ENCODE data around the gene PRKN.
A peak's percentile ranks its signal among the peaks of the same experiment; 100 is the strongest.

Gene PRKN

DNA sequence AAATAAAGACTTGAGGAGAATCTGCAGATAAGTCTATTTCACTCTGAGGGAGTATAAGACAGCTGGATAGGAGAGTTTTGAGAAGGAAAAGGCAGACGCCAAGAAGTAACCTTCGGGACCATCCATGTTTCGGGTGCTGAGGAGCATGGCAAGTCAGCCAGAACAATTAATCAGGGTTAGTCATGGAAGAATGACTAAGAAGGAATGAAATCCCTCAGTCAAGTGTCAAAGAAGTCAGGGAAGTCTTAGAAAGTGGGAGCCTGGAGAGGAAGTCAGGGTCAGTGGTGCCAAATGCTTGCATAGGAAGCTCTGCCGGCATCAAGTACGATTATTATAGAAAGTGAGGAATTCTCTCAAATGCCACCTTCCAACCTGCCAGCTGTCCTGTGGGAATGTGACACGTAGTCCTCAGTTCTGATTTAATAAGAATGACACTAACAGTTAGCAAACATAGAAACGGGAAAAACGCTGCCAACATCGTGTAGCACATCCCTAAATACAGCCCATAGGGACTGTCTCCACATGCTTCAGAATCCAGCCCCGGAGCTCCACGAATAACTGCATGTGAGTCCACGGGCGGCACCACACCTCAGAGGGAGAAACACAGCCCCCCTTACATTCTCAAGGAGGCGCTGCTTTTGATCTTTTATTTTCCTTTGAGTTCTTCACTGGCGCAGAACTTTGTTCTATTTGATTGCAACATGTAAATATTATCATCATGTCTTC is 602.7 kb downstream of the PRKN start:
- DNase-seq (ENCODE audit: low read depth in 2 of 2), result no peak

DNA sequence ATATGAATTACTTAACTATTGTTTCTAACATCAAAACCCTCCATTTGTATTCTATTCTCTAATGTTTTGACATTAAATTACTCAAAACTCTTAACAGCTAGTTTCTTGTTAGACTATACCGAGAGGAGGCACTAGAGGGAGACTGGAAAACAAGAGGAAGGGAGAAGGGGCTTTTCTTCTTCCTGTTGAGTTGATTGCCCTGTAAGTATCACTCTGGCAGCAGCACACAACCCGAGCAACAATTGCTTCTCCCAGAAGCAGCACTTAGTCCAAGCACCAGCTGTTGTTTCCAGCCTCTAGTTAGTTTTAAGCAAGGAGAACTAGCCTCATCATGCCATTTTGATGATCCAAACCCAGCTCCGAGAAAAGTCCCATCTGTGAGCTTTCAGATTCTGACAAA is 603.8 kb downstream of the PRKN start:
- DNase-seq (ENCODE audit: low read depth in 2 of 2), result no peak

DNA sequence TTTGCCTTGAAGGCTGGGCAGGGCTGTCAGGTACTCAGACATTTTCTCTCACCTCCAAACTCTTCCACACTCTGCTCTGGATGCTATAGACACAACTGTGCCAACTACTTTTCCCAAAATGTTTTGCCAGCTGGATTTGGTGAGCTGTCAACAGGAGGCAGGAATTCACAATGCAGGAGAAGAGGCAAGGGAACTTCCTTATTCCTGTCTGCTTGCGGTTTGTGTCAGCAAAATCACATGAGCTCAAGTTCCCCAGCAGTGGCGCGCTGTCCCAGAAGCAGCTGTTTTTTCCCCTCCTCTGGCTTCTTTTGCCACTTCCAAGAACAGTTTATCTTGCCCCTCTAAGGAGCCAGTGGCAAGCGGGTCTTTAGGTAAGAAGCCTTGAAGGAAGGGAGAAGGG is 608.2 kb downstream of the PRKN start:
- DNase-seq (ENCODE audit: low read depth in 2 of 2), result no peak

DNA sequence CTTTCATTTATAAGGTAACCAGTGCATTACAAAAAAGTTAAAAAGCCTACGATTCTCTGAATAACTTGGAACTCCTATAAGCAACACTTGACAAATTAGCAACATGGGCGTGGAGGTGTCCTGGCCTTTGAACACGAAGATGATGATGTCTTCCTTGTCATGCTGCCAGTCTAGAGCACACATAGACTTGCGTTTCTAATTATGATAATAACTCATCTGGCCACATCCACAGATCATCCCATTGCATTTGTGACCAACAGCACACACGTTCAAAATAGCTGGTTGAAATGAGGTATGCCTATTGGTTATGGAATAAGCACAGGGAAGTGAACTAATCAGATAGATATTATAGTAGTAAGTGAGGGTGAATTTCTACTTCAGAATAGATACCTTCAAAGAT is 608.9 kb downstream of the PRKN start:
- DNase-seq (ENCODE audit: low read depth in 2 of 2), result no peak

DNA sequence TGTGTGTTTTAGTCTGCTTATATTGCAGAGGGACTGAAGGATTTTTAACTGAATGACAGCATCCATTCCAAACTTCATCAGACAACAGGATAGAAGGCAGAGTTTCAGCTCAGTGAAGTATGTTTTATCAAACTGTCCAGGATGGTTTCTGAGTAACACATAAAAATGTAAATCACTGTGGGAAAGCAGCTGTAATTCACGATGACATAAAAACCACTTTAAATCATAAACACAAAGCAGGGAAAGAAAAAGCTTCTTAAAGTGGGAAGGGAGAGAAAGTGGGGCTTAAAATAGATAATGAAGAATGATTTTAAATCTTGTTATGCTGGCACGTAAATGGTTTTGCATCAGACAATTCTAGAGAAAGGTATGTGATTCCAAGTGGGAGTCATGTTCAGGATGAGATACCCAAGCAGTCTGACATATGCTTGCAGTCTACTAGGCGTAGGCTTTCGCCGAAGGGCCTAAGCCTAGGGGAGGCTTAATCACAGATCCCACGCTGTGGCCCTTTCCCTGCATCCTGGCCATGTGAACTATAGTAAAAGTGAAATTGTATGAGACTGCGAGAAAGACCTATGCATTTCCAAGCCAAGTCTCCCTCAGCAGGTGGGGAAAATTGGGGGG is 610.6 kb downstream of the PRKN start:
- no peak for DNase-seq (ENCODE audit: low read depth in 2 of 2)

DNA sequence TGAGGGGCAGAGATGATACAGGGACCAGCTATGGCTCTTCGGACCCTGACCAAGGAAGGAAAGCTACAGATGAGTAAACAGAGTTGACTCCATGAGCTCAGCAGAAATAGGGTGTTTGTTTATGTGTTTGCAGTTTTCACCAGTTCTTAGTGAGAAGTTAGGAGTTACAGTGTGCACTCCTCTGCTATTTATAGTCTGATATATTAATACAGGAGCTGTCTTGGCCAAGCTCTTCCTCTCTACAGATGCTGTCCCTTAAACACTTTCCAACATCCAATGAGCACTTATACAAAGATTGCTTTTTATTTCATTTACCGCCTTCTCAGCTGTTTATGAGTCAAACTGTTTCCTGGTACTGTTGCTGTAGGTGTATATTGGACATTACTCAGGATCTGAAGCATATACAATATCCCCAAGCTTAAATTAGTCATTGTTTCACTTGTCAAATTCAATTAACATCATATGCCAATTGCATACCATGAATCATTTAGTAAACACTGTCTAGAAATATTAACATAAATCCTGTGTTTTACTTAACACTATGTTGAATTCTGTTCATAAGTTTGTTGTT is 618.0 kb downstream of the PRKN start:
- no peak for DNase-seq (ENCODE audit: low read depth in 2 of 2)

DNA sequence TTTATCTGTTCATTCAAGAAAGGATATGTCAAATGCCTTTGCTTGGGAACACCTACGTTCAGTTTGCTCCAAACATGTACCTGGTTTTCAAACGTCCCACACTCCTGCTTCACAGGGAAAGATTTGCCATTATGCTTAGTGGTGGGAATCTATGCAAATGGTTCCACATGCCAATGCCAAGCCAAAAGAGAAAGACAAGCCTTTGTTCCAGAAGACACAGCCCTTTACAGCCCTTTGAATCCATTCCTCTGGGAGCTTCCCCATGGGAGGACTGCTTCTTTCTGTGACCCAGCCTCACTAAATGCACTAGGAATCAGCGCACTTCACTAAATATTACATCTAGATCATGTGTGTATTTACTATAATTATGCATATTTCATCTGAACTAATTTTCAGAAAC is 619.5 kb downstream of the PRKN start:
- no peak for DNase-seq (ENCODE audit: low read depth in 2 of 2)

DNA sequence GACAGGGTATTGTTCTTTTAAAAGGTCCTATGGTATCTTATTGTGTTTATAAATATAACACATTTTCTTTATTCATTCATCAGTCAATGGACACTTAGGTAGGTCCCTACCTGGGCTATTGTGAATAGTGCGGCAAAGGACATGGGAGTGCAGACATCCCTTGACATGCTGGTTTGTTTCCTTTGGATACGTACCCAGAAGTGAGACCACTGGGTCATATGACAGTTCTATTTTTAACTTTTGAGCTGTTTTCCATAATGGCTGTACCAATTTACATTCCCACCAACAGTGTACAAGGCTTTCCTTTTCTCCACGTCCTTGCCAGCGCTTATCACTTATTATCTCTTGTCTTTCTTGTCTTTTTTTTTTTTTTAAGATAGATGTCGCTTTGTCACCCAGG is 627.5 kb downstream of the PRKN start:
- DNase-seq (ENCODE audit: low read depth in 2 of 2), result no peak

DNA sequence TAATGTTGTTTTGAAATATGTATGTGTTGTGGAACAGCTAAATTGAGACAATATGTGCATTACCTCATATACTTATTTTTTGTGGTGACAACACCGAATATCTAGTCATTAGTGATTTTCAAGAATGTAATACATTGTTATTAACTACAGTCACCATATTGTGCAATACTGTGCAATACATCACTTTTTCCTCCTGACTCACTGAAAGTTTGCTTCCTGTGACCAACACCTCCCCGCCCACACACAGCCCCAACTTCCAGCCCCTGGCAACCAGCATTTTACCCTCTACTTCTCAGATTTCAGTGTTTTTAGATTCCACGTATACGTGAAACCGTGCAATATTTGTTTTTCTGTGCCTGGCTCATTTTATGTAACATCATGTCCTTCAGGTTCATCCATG is 627.9 kb downstream of the PRKN start:
- DNase-seq (ENCODE audit: low read depth in 2 of 2), result peak; percentile 27 to 45

DNA sequence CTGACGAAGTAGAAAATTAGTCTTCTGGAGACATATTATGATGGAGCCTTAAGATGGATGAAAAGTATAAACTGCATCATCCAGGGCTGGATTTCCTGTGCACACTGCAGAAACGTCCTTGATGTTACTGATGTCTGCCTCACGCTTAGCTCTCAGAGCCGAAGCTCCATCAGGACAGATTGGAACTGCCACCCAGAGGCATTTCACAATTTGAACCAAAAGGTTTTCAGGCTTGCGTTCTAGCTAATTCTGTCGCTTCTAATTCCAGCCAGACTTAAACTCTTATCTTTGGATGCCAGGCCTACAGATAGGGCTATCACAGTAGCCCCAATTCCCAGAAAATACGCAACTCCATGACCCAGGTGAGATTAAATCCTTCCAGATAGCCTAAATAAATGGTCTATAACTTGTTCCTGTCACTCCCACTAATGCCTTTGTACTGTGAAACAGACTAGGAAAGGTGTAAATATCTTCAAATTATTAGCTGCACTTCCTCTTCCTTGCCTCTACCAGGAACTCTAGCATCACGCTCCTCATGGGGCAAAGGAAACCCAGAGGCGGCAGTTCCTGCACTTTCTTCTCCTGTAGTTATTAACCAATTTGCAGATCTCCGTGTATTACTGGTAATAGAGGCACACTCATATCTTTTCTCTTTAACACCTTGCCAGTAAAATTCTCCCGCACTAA is 634.6 kb downstream of the PRKN start:
- no peak for DNase-seq (ENCODE audit: low read depth in 2 of 2)

DNA sequence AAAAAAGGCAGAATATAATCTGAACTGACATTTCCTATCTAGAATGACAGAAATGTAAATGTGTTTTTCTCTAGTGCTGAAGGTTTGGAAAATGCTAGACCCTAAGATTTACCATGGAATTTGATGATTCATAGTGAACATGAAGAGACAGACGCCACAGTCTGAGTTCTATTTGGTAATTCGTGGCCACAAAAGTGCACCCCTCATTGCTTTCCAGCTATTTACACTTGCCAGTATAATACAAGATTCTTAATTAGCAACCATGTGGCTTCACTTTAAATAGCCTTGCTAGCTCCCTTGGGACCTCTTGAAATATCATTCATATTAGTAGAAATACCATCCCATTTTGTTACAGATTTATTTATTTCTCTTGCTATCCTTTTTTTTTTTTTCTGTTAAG is 636.8 kb downstream of the PRKN start:
- DNase-seq (ENCODE audit: low read depth in 2 of 2), result no peak

DNA sequence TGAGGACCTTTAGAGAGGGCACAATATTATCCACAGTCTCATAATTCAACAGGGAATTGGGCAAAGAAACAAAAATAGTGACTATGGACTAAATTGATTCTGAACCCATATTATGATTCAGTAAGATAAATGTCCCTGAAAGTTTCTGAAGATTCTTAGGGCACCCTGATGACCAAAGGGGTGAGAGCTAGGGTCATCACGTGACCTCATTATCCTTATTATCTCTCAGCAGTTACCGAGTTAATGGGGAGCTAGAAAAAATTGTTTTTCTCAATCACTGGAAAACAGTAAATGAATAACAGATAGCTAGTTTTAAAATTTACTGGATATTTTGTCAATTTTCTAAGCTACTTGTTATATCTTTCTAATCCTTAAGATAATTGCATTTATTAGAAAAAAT is 639.5 kb downstream of the PRKN start:
- no peak for DNase-seq (ENCODE audit: low read depth in 2 of 2)

DNA sequence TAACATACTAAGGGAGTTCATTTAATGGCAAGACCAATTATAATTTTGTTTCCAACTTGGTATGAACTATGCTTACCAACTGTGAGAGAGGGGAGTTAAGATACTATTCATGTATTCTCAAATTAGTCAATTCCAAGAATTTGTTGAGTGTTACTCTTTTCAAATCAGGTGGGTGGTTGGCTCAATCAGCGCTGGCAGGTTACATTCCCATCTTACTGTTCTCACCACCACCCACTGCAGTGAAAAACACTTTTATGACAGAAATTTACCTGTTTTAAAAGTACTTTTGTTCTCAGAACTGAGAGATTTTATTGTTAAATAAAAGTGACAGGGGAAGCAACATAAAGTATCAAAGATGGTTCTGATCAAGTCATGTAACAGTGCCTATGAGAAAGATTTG is 642.0 kb downstream of the PRKN start:
- DNase-seq (ENCODE audit: low read depth in 2 of 2), result no peak

DNA sequence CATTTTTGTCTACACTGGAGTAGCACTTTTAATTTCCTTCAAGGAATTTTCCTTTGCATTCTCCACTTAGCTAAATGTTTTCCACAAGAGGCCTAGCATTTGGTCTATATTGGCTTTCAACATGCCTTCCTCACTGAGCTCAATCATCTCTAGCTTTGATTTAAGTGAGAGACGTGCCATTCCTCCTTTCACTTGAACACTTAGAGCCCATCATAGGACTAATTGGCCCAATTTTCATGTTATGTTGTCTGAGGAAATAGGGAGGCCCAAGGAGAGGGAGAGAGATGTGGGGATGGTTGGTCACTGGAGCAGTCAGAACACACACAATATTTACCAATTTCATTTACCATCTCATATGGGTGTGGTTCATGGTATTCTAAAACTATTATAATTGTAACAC is 645.0 kb downstream of the PRKN start:
- no peak for DNase-seq (ENCODE audit: low read depth in 2 of 2)

DNA sequence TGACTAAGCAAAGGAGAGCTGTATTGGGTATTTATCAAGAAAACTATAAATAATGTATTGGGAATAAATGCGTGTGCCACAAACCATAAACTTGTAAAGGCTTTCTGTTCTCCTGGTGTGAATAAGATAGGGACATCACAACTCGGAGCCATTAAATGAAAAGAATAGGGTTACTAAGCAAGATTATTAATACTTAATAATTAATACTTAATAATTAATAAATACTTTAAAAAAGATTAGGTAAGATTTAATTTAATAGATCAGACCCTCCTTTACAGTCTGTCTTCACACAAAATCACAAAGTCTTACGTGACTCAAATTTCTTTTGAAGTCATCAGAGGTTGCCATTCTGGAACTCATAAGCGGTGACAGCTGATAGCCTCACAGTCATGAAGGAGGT is 648.9 kb downstream of the PRKN start:
- DNase-seq (ENCODE audit: low read depth in 2 of 2), result no peak

DNA sequence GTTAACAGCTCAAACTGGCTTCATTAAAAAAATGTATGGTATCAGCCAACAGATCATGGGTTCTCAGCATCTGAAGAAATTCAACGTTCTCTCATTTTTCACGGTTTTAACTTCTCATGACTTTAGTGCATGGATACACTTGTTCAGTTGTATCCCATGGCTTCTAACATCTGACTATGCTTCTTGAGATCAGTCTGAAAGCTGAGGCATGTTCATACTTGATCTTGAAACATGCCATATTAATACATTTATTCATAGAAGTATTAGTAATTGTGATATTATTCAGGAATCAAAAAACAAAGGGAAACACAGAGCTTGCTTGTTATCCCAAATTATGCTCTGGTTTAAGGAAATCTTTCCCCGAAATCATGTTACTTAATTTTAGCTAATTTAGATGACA is 649.4 kb downstream of the PRKN start:
- no peak for DNase-seq (ENCODE audit: low read depth in 2 of 2)

DNA sequence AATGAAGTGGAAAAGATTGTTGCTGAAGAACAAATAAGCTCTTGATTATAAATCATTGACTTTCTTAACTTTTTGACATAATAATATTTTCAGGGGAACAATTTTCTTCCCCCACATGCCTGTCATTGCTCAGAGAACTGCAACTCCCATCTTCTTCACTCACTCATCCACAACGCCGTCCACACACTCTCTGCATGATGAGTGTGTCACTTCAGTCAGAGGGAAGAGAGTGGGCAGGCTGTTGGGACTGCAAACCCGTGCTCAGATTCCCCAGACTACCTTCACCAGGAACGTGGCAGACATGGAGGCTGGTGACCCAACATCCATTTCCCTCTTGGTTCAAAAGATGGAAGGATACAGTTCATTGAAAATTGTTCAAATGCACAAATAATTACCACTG is 650.8 kb downstream of the PRKN start:
- DNase-seq (ENCODE audit: low read depth in 2 of 2), result no peak

DNA sequence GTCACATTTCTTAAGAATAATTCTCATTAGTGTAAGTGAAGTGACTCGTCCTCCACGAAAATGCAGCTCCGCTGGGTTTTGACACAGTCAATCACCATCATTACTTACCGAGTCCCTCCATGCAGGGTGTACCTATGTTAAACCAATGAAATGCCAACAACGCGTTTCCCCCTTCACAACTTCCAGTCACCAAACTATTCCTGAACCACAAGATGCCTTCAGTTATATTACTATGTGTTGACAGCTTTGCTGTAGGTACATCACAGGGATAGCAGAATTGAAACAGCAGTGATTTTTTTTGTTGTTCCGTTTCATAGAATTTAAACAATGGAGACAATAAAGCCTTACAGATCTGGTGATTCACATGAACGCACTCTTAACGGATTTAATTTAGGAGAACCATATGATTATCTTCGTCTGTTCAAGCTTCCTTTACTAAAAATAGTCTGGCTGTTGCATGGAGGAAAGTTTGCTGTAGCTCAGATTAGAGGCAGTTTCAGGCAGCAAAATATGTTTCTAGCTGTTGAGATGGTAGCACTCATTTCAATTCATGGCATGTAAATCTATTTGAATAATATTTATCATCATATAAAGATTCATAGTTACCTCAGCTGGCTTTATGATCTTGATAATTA is 652.8 kb downstream of the PRKN start:
- DNase-seq (ENCODE audit: low read depth in 2 of 2), result no peak

DNA sequence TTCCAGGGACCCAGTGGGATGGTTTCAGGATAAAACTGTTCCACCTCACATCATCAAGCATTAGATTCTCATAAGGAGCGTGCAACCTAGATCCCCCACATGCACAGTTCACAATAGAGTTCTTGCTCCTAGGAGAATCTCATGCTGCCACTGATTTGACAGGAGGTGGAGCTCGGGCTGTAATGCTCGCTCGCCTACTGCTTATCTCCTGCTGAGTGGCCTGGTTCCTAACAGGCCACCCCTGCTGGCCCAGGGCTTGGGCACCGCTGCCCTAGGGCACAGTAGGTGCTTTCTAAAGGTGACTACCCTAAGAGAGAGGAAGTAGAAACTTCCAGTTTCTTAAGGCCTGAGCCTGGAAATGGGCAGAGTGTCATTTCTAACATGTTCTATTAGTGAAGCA is 656.9 kb downstream of the PRKN start:
- DNase-seq (ENCODE audit: low read depth in 2 of 2), result no peak

DNA sequence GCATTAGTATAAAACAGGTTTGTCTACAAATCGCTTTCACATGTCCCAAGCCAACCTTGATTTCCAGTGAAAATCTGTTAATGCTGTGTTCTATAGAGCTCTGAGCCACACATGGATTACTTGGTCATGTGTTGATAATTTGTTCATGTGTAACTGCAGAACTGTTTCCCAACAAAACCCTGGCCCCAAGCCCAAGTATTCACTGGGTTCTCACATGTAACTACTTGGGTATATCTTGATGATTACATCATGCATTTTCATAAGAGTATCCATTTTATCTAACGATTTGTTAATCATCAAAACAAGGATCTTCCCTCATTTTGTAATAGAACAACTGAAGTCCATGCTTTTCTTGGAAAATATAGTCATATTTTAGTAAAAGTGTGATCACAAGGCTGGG is 657.6 kb downstream of the PRKN start:
- DNase-seq (ENCODE audit: low read depth in 2 of 2), result no peak

DNA sequence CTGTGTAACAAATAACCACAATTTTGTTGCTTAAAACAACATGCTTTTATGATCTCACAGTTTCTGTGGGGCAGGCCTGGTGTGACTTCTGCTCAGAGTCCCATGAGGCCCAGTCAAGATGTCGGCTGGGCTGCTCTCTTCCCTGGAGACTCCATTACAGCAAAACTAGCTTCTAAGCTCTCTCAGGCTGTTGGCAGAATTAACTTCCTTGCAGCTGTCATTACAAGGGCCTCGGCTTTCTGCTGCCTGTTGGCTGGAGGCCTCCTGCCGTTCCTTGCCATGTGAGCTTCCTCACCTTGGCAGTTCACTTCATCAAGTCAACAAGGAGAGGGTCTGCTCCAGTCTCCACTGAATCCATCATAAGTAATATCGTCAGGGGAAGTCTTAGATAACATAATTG is 659.2 kb downstream of the PRKN start:
- no peak for DNase-seq (ENCODE audit: low read depth in 2 of 2)

DNA sequence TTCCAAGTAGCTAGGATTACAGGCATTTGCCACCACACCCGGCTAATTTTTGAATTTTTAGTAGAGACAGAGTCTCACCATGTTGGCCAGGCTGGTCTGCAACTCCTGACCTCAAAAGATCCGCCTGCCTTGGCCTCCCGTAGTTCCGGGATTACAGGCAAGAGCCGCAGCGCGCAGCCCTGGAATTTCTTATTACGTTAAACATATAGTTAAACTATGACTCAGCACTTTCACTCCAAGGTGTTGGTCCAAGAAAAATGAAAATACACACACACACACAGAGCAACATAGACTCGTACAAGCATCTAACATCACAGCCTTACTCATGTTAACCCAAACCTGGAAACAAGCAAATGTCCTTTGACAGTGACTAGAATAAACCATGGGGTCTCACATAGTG is 663.9 kb downstream of the PRKN start:
- DNase-seq (ENCODE audit: low read depth in 2 of 2), result no peak

Measured in stimulated activated CD4-positive, alpha-beta T cell treated with anti-CD3 and anti-CD28 coated beads, Interleukin-15, amount 100 ng/mL, for 48 hours (primary cell).